Measurements from ENCODE around the gene CCNI2.
A peak's percentile ranks its signal among the peaks of the same experiment; 100 is the strongest.

The CCNI2 gene

GRCh38 chr5:132753135-132753987 is 6.1 kb downstream of the CCNI2 start:
- H3K4me3 Mint-ChIP-seq, result no peak overlapping the region
- H3K36me3 Mint-ChIP-seq (ENCODE audit: insufficient read depth), result peaks cover 9% of the 10 kb centered on the region
- H3K4me1 Mint-ChIP-seq (ENCODE audit: low read depth in 2 of 2), result peaks cover 0 to 2% of the 10 kb centered on the region in 2 donors

GRCh38 chr5:132754111-132754510 is 6.9 kb downstream of the CCNI2 start:
- H3K4me1 Mint-ChIP-seq (ENCODE audit: low read depth in 2 of 2), result peaks cover 0 to 2% of the 10 kb centered on the region in 2 donors
- peak overlapping the region in 1 of 2 donors; percentile 73 for H3K27ac Mint-ChIP-seq
- H3K36me3 Mint-ChIP-seq (ENCODE audit: insufficient read depth), result peaks cover 12% of the 10 kb centered on the region
- H3K4me3 Mint-ChIP-seq, result no peak overlapping the region
- H3K27me3 Mint-ChIP-seq, result no peaks in the 10 kb centered on the region
- ATAC-seq (replicated peaks), result no peak
- H3K9me3 Mint-ChIP-seq, result no peaks in the 10 kb centered on the region
- no peak for DNase-seq

More at GRCh38 chr5:132753135-132753987, 6.1 kb downstream of the CCNI2 start:
- no peak for DNase-seq
- Mint-ChIP-seq H3K9me3 (no peaks in the 10 kb centered on the region), H3K27ac (peak overlapping the region; percentile 20 to 73), H3K27me3 (no peaks in the 10 kb centered on the region)
- no peak for ATAC-seq (replicated peaks)

GRCh38 chr5:132754947-132755346 is 7.7 kb downstream of the CCNI2 start:
- peaks cover 12% of the 10 kb centered on the region for H3K36me3 Mint-ChIP-seq (ENCODE audit: insufficient read depth)
- DNase-seq (no peak), ATAC-seq (replicated peaks) (no peak)
- H3K27ac Mint-ChIP-seq, result peak overlapping the region; percentile 6 to 70
- H3K9me3 Mint-ChIP-seq, result no peaks in the 10 kb centered on the region
- H3K4me3 Mint-ChIP-seq, result no peak overlapping the region
- no peaks in the 10 kb centered on the region for H3K27me3 Mint-ChIP-seq
- peaks cover 0 to 2% of the 10 kb centered on the region in 2 donors for H3K4me1 Mint-ChIP-seq (ENCODE audit: low read depth in 2 of 2)

DNA sequence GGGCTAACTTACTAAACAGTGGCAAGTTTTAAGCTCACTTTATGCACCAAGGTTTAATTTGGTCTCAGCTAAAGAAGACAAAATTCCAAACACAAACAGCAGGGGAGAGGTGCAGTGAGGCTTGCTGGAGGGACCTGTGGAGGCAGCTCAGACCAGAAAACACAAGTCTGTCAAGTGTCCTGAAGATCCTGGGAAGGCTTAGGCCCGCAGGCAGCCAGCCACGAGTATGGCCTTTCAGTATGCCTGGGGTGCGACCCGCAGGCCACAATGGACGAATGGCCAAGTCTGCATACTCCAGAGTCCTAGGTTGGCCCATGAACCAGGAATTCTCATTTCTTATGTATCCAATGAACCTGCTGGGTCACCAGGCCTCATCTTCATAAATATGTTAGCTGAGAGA is 9.3 kb downstream of the CCNI2 start:
- Mint-ChIP-seq H3K27me3 (no peaks in the 10 kb centered on the region), H3K4me3 (no peak overlapping the region), H3K27ac (no peak overlapping the region), H3K36me3 (ENCODE audit: insufficient read depth) (peaks cover 8% of the 10 kb centered on the region), H3K9me3 (no peaks in the 10 kb centered on the region), H3K4me1 (ENCODE audit: low read depth in 2 of 2) (no peaks in the 10 kb centered on the region)
- no peak for DNase-seq
- no peak for ATAC-seq (replicated peaks)

GRCh38 chr5:132758451-132758850 is 11.2 kb downstream of the CCNI2 start:
- no peaks in the 10 kb centered on the region for H3K4me1 Mint-ChIP-seq (ENCODE audit: low read depth in 2 of 2)
- H3K36me3 Mint-ChIP-seq (ENCODE audit: insufficient read depth), result peaks cover 5% of the 10 kb centered on the region
- ATAC-seq (replicated peaks) (no peak), DNase-seq (no peak)
- no peak overlapping the region for H3K27ac Mint-ChIP-seq
- H3K4me3 Mint-ChIP-seq, result no peak overlapping the region
- no peaks in the 10 kb centered on the region for H3K27me3 Mint-ChIP-seq
- H3K9me3 Mint-ChIP-seq, result no peaks in the 10 kb centered on the region

DNA sequence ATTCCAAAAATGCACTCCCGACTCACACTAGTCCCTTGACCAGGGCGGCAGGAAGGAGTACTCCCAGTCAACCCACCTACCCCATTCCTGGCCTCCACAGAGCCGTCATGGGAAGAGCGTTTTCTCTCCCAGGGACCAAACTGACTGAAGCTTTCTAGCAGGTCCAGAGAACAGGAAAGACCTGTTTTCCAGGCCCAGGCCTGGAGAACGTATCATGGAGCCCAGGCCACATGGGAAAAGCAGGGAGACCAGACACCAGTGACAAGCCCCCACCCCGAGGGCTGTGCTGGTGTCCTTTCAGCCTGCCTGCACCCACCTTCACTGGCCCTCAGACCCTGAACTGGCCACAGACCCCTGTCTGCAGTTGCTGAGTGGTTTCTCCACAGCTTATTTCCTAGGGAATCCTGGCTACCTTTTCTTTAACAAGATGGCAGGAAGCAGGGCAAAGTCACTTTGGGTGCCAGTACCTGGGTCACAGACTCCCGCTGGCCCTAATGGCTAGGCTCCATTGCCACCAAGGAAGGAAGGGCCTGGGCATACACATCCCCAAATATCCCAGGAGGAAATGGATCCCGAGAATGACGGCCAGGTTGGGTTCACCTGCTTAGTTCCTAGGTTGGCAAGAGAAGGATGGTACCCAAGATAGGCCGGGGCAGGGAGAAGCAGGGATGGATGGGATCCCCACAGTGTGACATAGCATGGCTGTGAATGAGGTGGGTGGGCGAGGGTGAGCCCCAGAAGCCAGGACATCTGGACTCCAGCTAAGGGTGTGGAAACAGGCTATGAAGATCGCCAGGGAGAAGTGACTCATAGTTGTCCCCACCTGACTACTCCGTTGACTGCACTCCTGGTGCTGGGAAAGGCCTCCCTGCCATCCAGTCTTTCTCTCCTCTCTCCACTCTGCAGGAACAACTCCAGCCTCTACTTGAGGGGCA is 12.2 kb downstream of the CCNI2 start:
- no peak for DNase-seq
- Mint-ChIP-seq H3K4me3 (no peak overlapping the region), H3K9me3 (no peaks in the 10 kb centered on the region), H3K27ac (peak overlapping the region in 1 of 2 donors; percentile 27), H3K36me3 (ENCODE audit: insufficient read depth) (peaks cover 7% of the 10 kb centered on the region), H3K27me3 (no peaks in the 10 kb centered on the region), H3K4me1 (ENCODE audit: low read depth in 2 of 2) (no peaks in the 10 kb centered on the region)
- no peak for ATAC-seq (replicated peaks)

DNA sequence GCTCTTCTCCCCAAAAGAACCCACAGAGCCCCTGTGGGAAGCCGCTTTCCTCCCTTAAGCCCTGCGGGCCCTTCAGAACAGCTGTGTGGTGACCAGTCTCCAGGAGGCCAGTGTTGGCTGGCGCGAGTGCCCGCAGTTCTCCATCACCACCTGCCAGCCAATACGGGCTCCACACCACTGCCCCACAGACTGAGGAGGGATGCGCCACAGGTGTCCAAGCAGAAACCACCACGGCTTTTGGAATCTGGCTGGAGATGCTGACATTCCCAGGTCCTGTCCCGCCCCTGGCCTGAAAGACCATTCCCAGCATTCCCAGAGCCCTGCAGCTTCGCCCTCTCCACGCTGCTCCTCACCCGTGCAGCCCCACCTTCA is 12.8 kb downstream of the CCNI2 start:
- H3K27ac Mint-ChIP-seq, result no peak overlapping the region
- H3K27me3 Mint-ChIP-seq, result no peaks in the 10 kb centered on the region
- H3K36me3 Mint-ChIP-seq (ENCODE audit: insufficient read depth), result peaks cover 7% of the 10 kb centered on the region
- no peak overlapping the region for H3K4me3 Mint-ChIP-seq
- H3K4me1 Mint-ChIP-seq (ENCODE audit: low read depth in 2 of 2), result no peaks in the 10 kb centered on the region
- no peaks in the 10 kb centered on the region for H3K9me3 Mint-ChIP-seq
- no peak for DNase-seq
- no peak for ATAC-seq (replicated peaks)

- no peaks in the 10 kb centered on the region for H3K9me3 Mint-ChIP-seq
- no peaks in the 10 kb centered on the region for H3K27me3 Mint-ChIP-seq
- no peaks in the 10 kb centered on the region for H3K4me1 Mint-ChIP-seq (ENCODE audit: low read depth in 2 of 2)
- peaks cover 7% of the 10 kb centered on the region for H3K36me3 Mint-ChIP-seq (ENCODE audit: insufficient read depth)
- ATAC-seq (replicated peaks), result no peak
- DNase-seq, result no peak
- H3K27ac Mint-ChIP-seq, result no peak overlapping the region
- no peak overlapping the region for H3K4me3 Mint-ChIP-seq
Observed at GRCh38 chr5:132760601-132761317, 13.5 kb downstream of the CCNI2 start.

- Mint-ChIP-seq H3K4me1 (ENCODE audit: low read depth in 2 of 2) (no peaks in the 10 kb centered on the region), H3K27ac (peak overlapping the region in 1 of 2 donors; percentile 35), H3K36me3 (ENCODE audit: insufficient read depth) (peaks cover 7% of the 10 kb centered on the region)
Observed at GRCh38 chr5:132761321-132762240, 14.4 kb downstream of the CCNI2 start.

DNA sequence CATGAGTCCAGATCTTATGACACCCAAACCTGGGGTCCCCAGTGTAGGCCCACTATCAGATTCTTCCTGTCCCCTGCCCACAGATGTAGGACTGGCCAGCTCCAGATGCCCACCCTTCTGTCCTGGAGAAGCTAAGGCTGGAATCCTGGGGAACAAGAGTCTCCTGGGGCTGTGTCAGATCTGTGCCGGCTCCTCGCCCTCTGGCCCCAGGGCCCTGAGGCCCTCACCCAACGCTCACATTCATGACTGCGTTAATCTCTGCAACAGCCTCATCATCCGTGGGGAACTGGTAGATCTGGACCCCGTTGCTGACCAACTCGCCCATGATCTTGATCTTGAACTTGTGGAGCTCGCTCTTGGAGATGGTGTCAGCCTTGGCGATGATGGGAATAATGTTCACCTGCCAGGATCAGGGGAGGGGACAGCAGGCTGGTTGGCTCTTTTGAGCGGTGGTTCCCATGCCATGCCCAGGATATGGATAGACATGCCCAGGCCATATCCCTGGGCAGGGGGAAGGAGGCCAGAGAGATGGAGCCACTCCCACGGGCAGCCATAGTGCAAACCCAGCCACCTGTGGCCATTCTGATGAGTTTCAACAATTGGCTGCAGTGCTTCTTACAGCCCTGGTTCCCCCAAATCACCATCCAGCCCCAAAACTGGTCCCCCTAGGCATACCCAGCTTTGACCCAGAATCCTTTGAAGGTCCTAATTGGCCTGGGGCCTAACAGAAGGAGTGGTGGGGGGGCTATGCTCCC is 15.2 kb downstream of the CCNI2 start:
- H3K4me1 Mint-ChIP-seq (ENCODE audit: low read depth in 2 of 2), result peaks cover 1 to 7% of the 10 kb centered on the region in 2 donors
- ATAC-seq (replicated peaks), result no peak

More at GRCh38 chr5:132761321-132762240, 14.4 kb downstream of the CCNI2 start:
- Mint-ChIP-seq H3K9me3 (no peaks in the 10 kb centered on the region), H3K4me3 (no peak overlapping the region), H3K27me3 (no peaks in the 10 kb centered on the region)
- DNase-seq (no peak), ATAC-seq (replicated peaks) (no peak)

DNA sequence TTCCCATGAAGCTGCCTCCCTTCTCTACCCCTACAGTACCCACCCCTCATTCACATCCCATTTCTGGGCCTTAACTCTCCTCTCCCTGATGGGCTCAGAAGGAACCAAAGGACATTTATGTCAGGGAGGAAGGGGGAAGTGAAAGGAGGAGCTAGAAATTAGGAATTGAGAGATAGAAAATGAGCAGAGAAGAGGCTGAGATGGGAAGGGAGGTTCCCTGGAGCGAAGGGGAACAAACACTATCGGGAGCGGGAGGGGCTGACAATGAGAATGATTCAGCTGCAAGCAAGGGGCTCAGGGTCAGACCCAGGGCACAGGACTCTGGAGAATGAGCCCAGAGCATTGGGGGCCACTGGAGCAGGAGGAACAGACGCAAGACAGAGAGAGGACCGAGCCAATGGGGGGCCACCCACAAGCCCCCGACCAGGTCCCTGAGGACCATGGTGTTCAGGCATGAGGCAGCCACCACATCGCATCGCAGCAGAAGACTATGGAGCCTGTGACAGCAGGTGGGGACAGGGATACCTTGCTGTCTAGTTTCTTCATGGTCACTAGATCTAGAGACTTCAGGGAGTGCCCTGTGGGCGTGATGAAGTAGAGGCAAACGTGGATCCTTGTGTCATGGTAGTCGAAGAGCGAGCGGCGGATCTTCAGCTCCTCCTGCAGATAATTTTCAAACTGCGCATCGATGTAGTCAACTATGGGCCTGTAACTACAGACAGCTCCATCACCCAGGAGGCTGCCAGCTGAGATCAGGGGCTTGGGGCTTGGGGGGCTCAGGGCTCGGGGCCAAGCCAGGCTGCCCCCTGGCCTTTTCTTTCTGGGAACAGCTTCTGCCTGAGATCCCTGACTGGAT is 16.2 kb downstream of the CCNI2 start:
- no peaks in the 10 kb centered on the region for H3K27me3 Mint-ChIP-seq
- DNase-seq (no peak), ATAC-seq (replicated peaks) (no peak)
- H3K4me1 Mint-ChIP-seq (ENCODE audit: low read depth in 2 of 2), result peaks cover 1 to 7% of the 10 kb centered on the region in 2 donors
- H3K9me3 Mint-ChIP-seq, result no peaks in the 10 kb centered on the region
- no peak overlapping the region for H3K27ac Mint-ChIP-seq
- peaks cover 7% of the 10 kb centered on the region for H3K36me3 Mint-ChIP-seq (ENCODE audit: insufficient read depth)
- H3K4me3 Mint-ChIP-seq, result no peak overlapping the region

More for the DNA sequence above, 15.2 kb downstream of the CCNI2 start:
- H3K27me3 Mint-ChIP-seq, result no peaks in the 10 kb centered on the region
- no peak overlapping the region for H3K4me3 Mint-ChIP-seq
- peaks cover 7% of the 10 kb centered on the region for H3K36me3 Mint-ChIP-seq (ENCODE audit: insufficient read depth)
- DNase-seq, result no peak
- peak overlapping the region in 1 of 2 donors; percentile 35 for H3K27ac Mint-ChIP-seq
- H3K9me3 Mint-ChIP-seq, result no peaks in the 10 kb centered on the region

Data from effector memory CD8-positive, alpha-beta T cell (primary cell).